Measurements from ENCODE around the gene SLC16A13. TPM values are rescaled to one million over a fixed set of nuclear protein-coding genes. Genes with fewer than 3 reads are reported as not detected.

Gene SLC16A13
- total RNA-seq, 1 experiment from 2014 or later: 40.6 TPM

GRCh38 chr17:7029659-7030058, 6.2 kb upstream of the SLC16A13 start:
- Histone ChIP-seq H3F3A (ENCODE audit: insufficient read depth, low read depth) (peaks cover 4% of the 10 kb centered on the region; the same call in 1 of the 2 replicates), H3K4me1 (replicated peaks; ENCODE audit: insufficient read depth) (0 out of 2 replicates have a peak, but pooled peaks cover under 1% of the 10 kb centered on the region), H3K36me3 (ENCODE audit: low read depth) (no peaks in the 10 kb centered on the region), H3K27ac (no peak overlapping the region), H3K9me3 (ENCODE audit: insufficient read depth, low read depth) (no peaks in the 10 kb centered on the region), H3K79me2 (ENCODE audit: low read depth) (no peaks in the 10 kb centered on the region), H3K4me3 (no peak overlapping the region), H4K20me1 (ENCODE audit: insufficient read depth) (no peaks in the 10 kb centered on the region), H3K4me2 (no peak overlapping the region), H3K9me2 (ENCODE audit: insufficient read depth) (no peaks in the 10 kb centered on the region), H2AFZ (no peak overlapping the region), H3K27me3 (ENCODE audit: insufficient read depth, low read depth) (no peaks in the 10 kb centered on the region)
- no peak for TF ChIP-seq EZH2 (IDR thresholded peaks at IDR 0.05; ENCODE audit: low read depth)
- TF ChIP-seq, protein P1, sequence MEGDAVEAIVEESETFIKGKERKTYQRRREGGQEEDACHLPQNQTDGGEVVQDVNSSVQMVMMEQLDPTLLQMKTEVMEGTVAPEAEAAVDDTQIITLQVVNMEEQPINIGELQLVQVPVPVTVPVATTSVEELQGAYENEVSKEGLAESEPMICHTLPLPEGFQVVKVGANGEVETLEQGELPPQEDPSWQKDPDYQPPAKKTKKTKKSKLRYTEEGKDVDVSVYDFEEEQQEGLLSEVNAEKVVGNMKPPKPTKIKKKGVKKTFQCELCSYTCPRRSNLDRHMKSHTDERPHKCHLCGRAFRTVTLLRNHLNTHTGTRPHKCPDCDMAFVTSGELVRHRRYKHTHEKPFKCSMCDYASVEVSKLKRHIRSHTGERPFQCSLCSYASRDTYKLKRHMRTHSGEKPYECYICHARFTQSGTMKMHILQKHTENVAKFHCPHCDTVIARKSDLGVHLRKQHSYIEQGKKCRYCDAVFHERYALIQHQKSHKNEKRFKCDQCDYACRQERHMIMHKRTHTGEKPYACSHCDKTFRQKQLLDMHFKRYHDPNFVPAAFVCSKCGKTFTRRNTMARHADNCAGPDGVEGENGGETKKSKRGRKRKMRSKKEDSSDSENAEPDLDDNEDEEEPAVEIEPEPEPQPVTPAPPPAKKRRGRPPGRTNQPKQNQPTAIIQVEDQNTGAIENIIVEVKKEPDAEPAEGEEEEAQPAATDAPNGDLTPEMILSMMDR (conservative IDR thresholded peaks at IDR 0.05): no peak
- POLR2A ChIA-PET (ENCODE audit: unreplicated experiment): no interaction called here
- intact Hi-C loops (cut with micrococcal nuclease; ENCODE audit: unreplicated experiment): no loop called here
- CTCF ChIA-PET: no interaction called here
- no peak for DNase-seq
- no TSS peak for BruUV-seq (replicated peaks)

DNA sequence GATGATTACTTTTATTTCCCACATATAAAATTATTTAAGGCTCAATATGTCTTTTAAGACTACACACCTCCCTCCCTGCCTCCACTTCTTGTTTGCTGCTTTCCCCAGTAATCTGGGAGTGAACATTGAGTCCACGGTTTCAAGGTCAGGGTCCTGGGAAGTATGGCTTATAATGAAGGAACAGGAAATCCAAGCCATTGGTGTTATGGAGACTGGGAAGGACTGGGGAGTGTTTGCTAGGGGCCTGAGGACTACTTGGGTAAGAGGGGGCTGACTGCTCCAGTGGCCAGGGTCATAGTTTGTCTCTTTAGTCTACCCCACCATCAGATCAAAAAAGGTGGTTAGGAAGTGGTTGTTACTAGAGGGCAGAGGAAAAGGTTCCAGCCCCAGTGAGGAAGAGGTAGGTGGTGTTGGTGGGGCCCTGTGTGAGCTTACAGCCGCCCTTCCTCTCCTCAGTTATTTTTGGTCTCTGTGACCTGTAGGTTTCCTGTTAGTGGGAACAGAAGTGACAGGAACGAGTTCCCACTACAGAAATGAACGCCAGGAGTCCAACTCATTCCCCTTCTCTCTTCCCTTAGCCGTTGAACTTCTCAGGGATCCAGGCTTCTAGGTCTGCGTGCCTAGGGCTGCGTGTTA, 742 bp upstream of the SLC16A13 start:
- Histone ChIP-seq H3K4me2 (peak overlapping the region; percentile 81), H3K36me3 (ENCODE audit: low read depth) (0 out of 2 replicates have a peak, but pooled peaks cover 4% of the 10 kb centered on the region), H4K20me1 (ENCODE audit: insufficient read depth) (no peaks in the 10 kb centered on the region), H3K9me2 (ENCODE audit: insufficient read depth) (no peaks in the 10 kb centered on the region), H3K4me1 (replicated peaks; ENCODE audit: insufficient read depth) (peaks cover 20% of the 10 kb centered on the region), H3K9me3 (ENCODE audit: insufficient read depth, low read depth) (no peaks in the 10 kb centered on the region), H2AFZ (peak overlapping the region; percentile 89), H3F3A (ENCODE audit: insufficient read depth, low read depth) (peaks cover 30% of the 10 kb centered on the region; the same call in 1 of the 2 replicates), H3K79me2 (ENCODE audit: low read depth) (peaks cover 23% of the 10 kb centered on the region), H3K4me3 (peak overlapping the region; percentile 76), H3K27ac (peak overlapping the region; percentile 61), H3K27me3 (ENCODE audit: insufficient read depth, low read depth) (no peaks in the 10 kb centered on the region)
- POLR2A ChIA-PET (ENCODE audit: unreplicated experiment): interaction anchor here (0.5 to 1.2 kb wide), 4 partner anchors 11 to 94 kb away, joined by 3 to 18 read pairs (median 6); no protein-coding TSS in a partner anchor
- TSS peak; percentile 97 for BruUV-seq (replicated peaks)
- CTCF ChIA-PET: interaction anchor here (0.7 to 2.2 kb wide), 3 partner anchors 11 to 13 kb away, joined by 3 to 10 read pairs (median 4); no protein-coding TSS in a partner anchor
- intact Hi-C loops (cut with micrococcal nuclease; ENCODE audit: unreplicated experiment): no loop called here
- TF ChIP-seq, protein P1 (conservative IDR thresholded peaks at IDR 0.05): no peak
- TF ChIP-seq EZH2 (IDR thresholded peaks at IDR 0.05; ENCODE audit: low read depth): no peak
- no peak for DNase-seq

- BruUV-seq (replicated peaks): no TSS peak
- Histone ChIP-seq H3F3A (ENCODE audit: insufficient read depth, low read depth) (peaks cover 42% of the 10 kb centered on the region), H3K4me1 (replicated peaks; ENCODE audit: insufficient read depth) (peaks cover 20% of the 10 kb centered on the region), H3K79me2 (ENCODE audit: low read depth) (peaks cover 23% of the 10 kb centered on the region), H4K20me1 (ENCODE audit: insufficient read depth) (no peaks in the 10 kb centered on the region; the same call in 1 of the 2 replicates), H2AFZ (no peak overlapping the region), H3K27ac (no peak overlapping the region), H3K36me3 (ENCODE audit: low read depth) (0 out of 2 replicates have a peak, but pooled peaks cover 4% of the 10 kb centered on the region), H3K9me3 (ENCODE audit: insufficient read depth, low read depth) (no peaks in the 10 kb centered on the region), H3K4me2 (peak overlapping the region; percentile 81), H3K4me3 (peak overlapping the region; percentile 76; the same call in 1 of the 2 replicates), H3K27me3 (ENCODE audit: insufficient read depth, low read depth) (no peaks in the 10 kb centered on the region), H3K9me2 (ENCODE audit: insufficient read depth) (no peaks in the 10 kb centered on the region)
- DNase-seq: no peak
- TF ChIP-seq, protein P1 (conservative IDR thresholded peaks at IDR 0.05): no peak
- TF ChIP-seq EZH2 (IDR thresholded peaks at IDR 0.05; ENCODE audit: low read depth): no peak
- intact Hi-C loops (cut with micrococcal nuclease; ENCODE audit: unreplicated experiment): no loop called here
- ChIA-PET POLR2A (ENCODE audit: unreplicated experiment) (no interaction called here), CTCF (no interaction called here)
Observed at GRCh38 chr17:7038025-7038862, 2.4 kb downstream of the SLC16A13 start.

Data from PC-9 (cell line).